Fibroblast of skin of right quadriceps (primary cell): Measurements from ENCODE around the gene DPP10.

Experiments
- DNase-seq: peaks from one replicate; pipeline ENCODE4 v3.0.0-alpha.2; 2013

DPP10 gene

DNA sequence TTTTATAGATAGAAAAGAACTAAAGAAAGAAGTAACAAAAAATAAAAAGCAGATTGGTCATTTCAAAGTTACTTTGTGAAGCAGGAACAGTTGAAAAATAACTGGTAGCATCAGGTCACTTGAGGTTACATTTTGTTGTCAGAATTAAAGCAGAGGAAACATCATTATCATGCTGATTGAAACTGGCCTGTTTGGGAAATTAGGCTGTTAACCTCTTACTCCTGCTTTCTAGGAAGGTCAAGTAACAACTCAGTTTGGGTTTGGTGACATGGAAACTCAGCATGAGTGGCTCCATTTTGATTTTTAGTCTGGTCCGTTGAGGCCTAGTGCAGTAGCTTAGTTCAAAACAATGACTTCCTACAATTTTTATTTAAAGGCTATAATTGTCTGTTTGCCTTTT is 1383.5 kb downstream of the DPP10 start:
- no peak for DNase-seq

DNA sequence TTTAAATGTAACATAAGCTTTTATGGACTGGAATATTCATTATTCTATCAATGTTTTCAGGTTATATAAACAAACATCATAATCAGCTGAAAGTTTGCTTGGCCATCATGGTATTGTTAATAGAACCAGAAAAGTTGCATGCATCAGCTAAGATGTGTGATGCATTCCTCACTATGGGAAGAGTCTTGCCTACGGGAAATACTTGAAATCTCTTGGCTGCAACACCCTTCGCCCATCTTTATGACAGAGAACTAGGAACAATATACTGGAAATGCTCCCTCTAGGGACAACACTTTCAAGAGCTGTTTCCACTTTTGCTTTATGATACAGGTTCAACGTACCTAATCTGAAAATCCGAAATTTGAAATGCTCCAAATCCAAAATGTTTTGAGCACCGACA is 1390.8 kb downstream of the DPP10 start:
- DNase-seq, result no peak

GRCh38 chr2:115838539-115838938 is 1396.1 kb downstream of the DPP10 start:
- no peak for DNase-seq

- DNase-seq, result no peak
These were observed 1399.9 kb downstream of the DPP10 start for GRCh38 chr2:115842306-115842705.

DNA sequence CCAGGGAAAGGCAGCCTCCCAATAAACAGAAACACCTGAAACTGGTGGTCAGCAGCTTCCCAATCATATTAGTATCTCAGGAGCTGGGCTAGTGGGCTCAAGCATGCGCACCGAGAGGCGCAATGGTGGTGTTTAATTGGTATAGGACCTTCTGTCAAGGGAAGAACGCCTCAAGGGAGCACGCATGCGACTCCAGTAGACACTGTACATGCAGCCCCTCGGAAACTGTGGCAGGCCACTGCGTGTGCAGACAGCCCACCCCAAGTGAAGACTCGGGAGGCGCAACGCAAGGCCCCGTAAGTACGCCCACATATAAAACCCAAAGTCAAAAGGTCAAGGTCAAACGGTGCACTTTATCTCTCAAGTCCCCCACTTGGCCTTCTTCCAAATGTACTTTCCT is 1405.8 kb downstream of the DPP10 start:
- no peak for DNase-seq

- DNase-seq, result no peak
These were observed 1424.6 kb downstream of the DPP10 start for GRCh38 chr2:115867024-115867423.

GRCh38 chr2:115874427-115874826 is 1432.0 kb downstream of the DPP10 start:
- no peak for DNase-seq

DNA sequence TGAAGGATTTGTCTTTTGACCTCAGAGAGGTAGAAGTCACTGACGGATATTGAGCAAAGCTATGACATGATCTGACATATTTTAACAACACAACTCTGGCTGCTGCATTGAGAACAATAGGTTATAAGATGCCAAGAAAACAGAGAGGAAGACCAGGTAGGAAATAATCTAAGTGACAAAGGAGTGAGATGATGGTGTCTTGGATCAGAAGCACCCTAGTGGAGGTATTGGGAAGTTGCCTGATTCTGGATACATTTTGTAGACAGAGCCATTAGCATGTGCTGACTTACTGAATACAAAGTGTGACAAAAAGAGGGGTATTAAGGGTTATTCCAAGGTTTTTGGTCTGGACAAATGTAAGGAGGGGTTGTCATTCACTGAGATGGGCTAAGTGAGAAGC is 1438.1 kb downstream of the DPP10 start:
- DNase-seq, result no peak

- no peak for DNase-seq
These were observed 1444.9 kb downstream of the DPP10 start for GRCh38 chr2:115887209-115887776.
